Measurements from ENCODE around the gene GPATCH11.

Gene GPATCH11

GRCh38 chr2:37061013-37061711, 23.2 kb upstream of the GPATCH11 start:
- Histone ChIP-seq H3K36me3 (ENCODE audit: low read length) (peaks cover 40% of the 10 kb centered on the region), H3K27ac (ENCODE audit: low read depth, low read length) (no peak overlapping the region), H3K9me3 (ENCODE audit: insufficient read depth, low read length) (no peaks in the 10 kb centered on the region), H3K27me3 (ENCODE audit: low read length) (no peaks in the 10 kb centered on the region), H3K4me2 (ENCODE audit: low read depth, low read length, poor library complexity, severe bottlenecking) (no peak overlapping the region), H2AFZ (ENCODE audit: low read depth, low read length, severe bottlenecking) (no peak overlapping the region), H4K20me1 (ENCODE audit: low read depth, low read length) (no peaks in the 10 kb centered on the region), H3K9ac (ENCODE audit: low read length) (no peak overlapping the region), H3K4me3 (ENCODE audit: insufficient read depth, low read length, poor library complexity, severe bottlenecking) (no peak overlapping the region), H3K79me2 (ENCODE audit: insufficient read depth, low read length) (no peaks in the 10 kb centered on the region), H3K9me2 (replicated peaks; ENCODE audit: insufficient read depth, low read length) (no peaks in the 10 kb centered on the region), H3F3A (ENCODE audit: insufficient read depth) (peaks cover 8% of the 10 kb centered on the region; the same call in 1 of the 2 replicates)
- TF ChIP-seq CTCF (IDR thresholded peaks at IDR 0.05; ENCODE audit: insufficient read depth, low read length, poor library complexity, severe bottlenecking): no peak
- TF ChIP-seq EZH2phosphoT487 (conservative IDR thresholded peaks at IDR 0.05; ENCODE audit: low read length): no peak

- Histone ChIP-seq H3K79me2 (ENCODE audit: insufficient read depth, low read length) (no peaks in the 10 kb centered on the region), H3K27ac (ENCODE audit: low read depth, low read length) (no peak overlapping the region), H3K9me2 (replicated peaks; ENCODE audit: insufficient read depth, low read length) (no peaks in the 10 kb centered on the region), H3K9ac (ENCODE audit: low read length) (no peak overlapping the region), H3K4me3 (ENCODE audit: insufficient read depth, low read length, poor library complexity, severe bottlenecking) (no peak overlapping the region), H3K4me2 (ENCODE audit: low read depth, low read length, poor library complexity, severe bottlenecking) (no peak overlapping the region), H4K20me1 (ENCODE audit: low read depth, low read length) (no peaks in the 10 kb centered on the region), H3K9me3 (ENCODE audit: insufficient read depth, low read length) (no peaks in the 10 kb centered on the region), H2AFZ (ENCODE audit: low read depth, low read length, severe bottlenecking) (no peak overlapping the region), H3F3A (ENCODE audit: insufficient read depth) (peaks cover 8% of the 10 kb centered on the region; the same call in 1 of the 2 replicates), H3K27me3 (ENCODE audit: low read length) (no peaks in the 10 kb centered on the region), H3K36me3 (ENCODE audit: low read length) (peaks cover 34% of the 10 kb centered on the region)
- no peak for TF ChIP-seq CTCF (IDR thresholded peaks at IDR 0.05; ENCODE audit: insufficient read depth, low read length, poor library complexity, severe bottlenecking)
- no peak for TF ChIP-seq EZH2phosphoT487 (conservative IDR thresholded peaks at IDR 0.05; ENCODE audit: low read length)
Observed at GRCh38 chr2:37061776-37062175, 22.5 kb upstream of the GPATCH11 start.

- H3F3A ChIP-seq (ENCODE audit: insufficient read depth): no peaks in the 10 kb centered on the region
- no peak overlapping the region for H3K9ac ChIP-seq (ENCODE audit: low read length)
- no peak overlapping the region for H3K27ac ChIP-seq (ENCODE audit: low read depth, low read length)
- peaks cover 23% of the 10 kb centered on the region for H3K36me3 ChIP-seq (ENCODE audit: low read length)
- H4K20me1 ChIP-seq (ENCODE audit: low read depth, low read length): no peaks in the 10 kb centered on the region
- H2AFZ ChIP-seq (ENCODE audit: low read depth, low read length, severe bottlenecking): no peak overlapping the region
- TF ChIP-seq CTCF (IDR thresholded peaks at IDR 0.05; ENCODE audit: insufficient read depth, low read length, poor library complexity, severe bottlenecking) (no peak), EZH2phosphoT487 (conservative IDR thresholded peaks at IDR 0.05; ENCODE audit: low read length) (no peak)
- H3K79me2 ChIP-seq (ENCODE audit: insufficient read depth, low read length): no peaks in the 10 kb centered on the region
- no peaks in the 10 kb centered on the region for H3K9me2 ChIP-seq (replicated peaks; ENCODE audit: insufficient read depth, low read length)
- H3K4me2 ChIP-seq (ENCODE audit: low read depth, low read length, poor library complexity, severe bottlenecking): no peak overlapping the region
- no peak overlapping the region for H3K4me3 ChIP-seq (ENCODE audit: insufficient read depth, low read length, poor library complexity, severe bottlenecking)
- no peaks in the 10 kb centered on the region for H3K27me3 ChIP-seq (ENCODE audit: low read length)
- no peaks in the 10 kb centered on the region for H3K9me3 ChIP-seq (ENCODE audit: insufficient read depth, low read length)
Observed at GRCh38 chr2:37068686-37069085, 15.6 kb upstream of the GPATCH11 start.
